B cell (primary cell): ENCODE data around the gene PHACTR3. TPM values are rescaled to one million over a fixed set of nuclear protein-coding genes. Genes with fewer than 3 reads are reported as not detected.

Experiments
- ATAC-seq: fragments of 200-7000 bp; cut with Tn5 transposase; one replicate; pipeline ENCODE4 v1.10.0; 2021; ENCODE audit warnings: low read depth, mild to moderate bottlenecking, moderate number of reproducible peaks, moderate library complexity
- CTCF ChIA-PET: fragments of 350-600 bp; sonication (Branson Sonifier 250); formaldehyde crosslinking; loops from one replicate; lab custom pipeline; 2021; ENCODE audit warnings: antibody characterized with exemption, inconsistent platforms; lab: Charles Lee
- POLR2A ChIA-PET: fragments of 350-600 bp; sonication (Branson Sonifier 250); formaldehyde crosslinking; loops from one replicate; lab custom pipeline; 2021; ENCODE audit warnings: antibody characterized with exemption; lab: Charles Lee
- DNase-seq: peaks from one replicate; pipeline ENCODE4 v3.0.0; 2013
- H2AFZ ChIP-seq: 2 replicates; pipeline ENCODE4 v1.6.1; 2012; ENCODE audit warnings: mild to moderate bottlenecking, low read depth, low read length; ENCODE audit not compliant: insufficient read depth, poor library complexity, severe bottlenecking
- H3K27ac ChIP-seq, 2 donors: 1 replicate in 1 of 2; 2 replicates in 1 of 2; pipeline ENCODE4 v1.5.1; 2012 to 2013; ENCODE audit warnings: low read length in 2 of 2, mild to moderate bottlenecking in 2 of 2, moderate library complexity in 1 of 2
- H3K27me3 ChIP-seq, 4 experiments: fragments of 200-600 bp in 1 of 4; sonication (generic) in 1 of 4; replicated peaks in 1 of 4; 1 replicate in 2 of 4; 2 replicates in 2 of 4; pipeline versions ENCODE4 v1.6.1 to v1.7.0; 2013 to 2016; ENCODE audit warnings: low read length in 3 of 4, mild to moderate bottlenecking in 2 of 4, mixed read lengths in 1 of 4, moderate library complexity in 1 of 4; ENCODE audit not compliant: insufficient read depth in 4 of 4, control insufficient read depth in 3 of 4; ENCODE audit errors: control extremely low read depth in 1 of 4
- H3K36me3 ChIP-seq, 2 experiments: replicated peaks in 1 of 2; 1 replicate in 1 of 2; 2 replicates in 1 of 2; pipeline versions ENCODE4 v1.6.1 to v1.7.1; 2013; ENCODE audit warnings: low read length in 1 of 2; ENCODE audit not compliant: insufficient read depth in 2 of 2, control insufficient read depth in 1 of 2; ENCODE audit errors: control extremely low read depth in 1 of 2, extremely low read depth in 1 of 2
- H3K4me1 ChIP-seq, 2 donors: fragments of 200-600 bp in 1 of 2; sonication (generic) in 1 of 2; 1 replicate in 1 of 2; 2 replicates in 1 of 2; pipeline versions ENCODE4 v1.5.1 to v1.6.1; 2013 to 2017; ENCODE audit warnings: low read length in 2 of 2; ENCODE audit not compliant: control insufficient read depth in 2 of 2, insufficient read depth in 2 of 2
- H3K4me2 ChIP-seq: replicated peaks from 2 replicates; pipeline ENCODE3; 2012; ENCODE audit warnings: mild to moderate bottlenecking, low read depth, low read length; ENCODE audit not compliant: poor library complexity, severe bottlenecking
- H3K4me3 ChIP-seq, 5 experiments: fragments of 200-600 bp in 1 of 5; sonication (generic) in 1 of 5; 1 replicate in 3 of 5; 2 replicates in 2 of 5; pipeline versions ENCODE4 v1.5.1 to v1.7.0; 2011 to 2016; ENCODE audit warnings: low read length in 4 of 5, mild to moderate bottlenecking in 4 of 5, low read depth in 2 of 5, control low read depth in 1 of 5, moderate library complexity in 1 of 5; ENCODE audit not compliant: insufficient read depth in 1 of 5; ENCODE audit errors: control extremely low read depth in 1 of 5, extremely low read depth in 1 of 5
- H3K79me2 ChIP-seq: fragments of 200-600 bp; sonication (generic); one replicate; pipeline ENCODE4 v1.6.0; 2016; ENCODE audit warnings: low read length; ENCODE audit not compliant: control insufficient read depth, insufficient read depth
- H3K9ac ChIP-seq: fragments of 200-600 bp; sonication (generic); 2 replicates; pipeline ENCODE4 v1.6.1; 2017; ENCODE audit warnings: mild to moderate bottlenecking, low read length, moderate library complexity
- H3K9me3 ChIP-seq, 3 donors: one replicate each; pipeline versions ENCODE4 v1.6.1 to v1.7.1; 2013; ENCODE audit warnings: low read length in 2 of 3; ENCODE audit not compliant: control insufficient read depth in 2 of 3, insufficient read depth in 1 of 3; ENCODE audit errors: control extremely low read depth in 1 of 3
- H4K20me1 ChIP-seq: 2 replicates; pipeline ENCODE4 v1.6.0; 2012; ENCODE audit warnings: mild to moderate bottlenecking, low read length; ENCODE audit not compliant: insufficient read depth, control insufficient read depth, poor library complexity, severe bottlenecking
- H3K27ac Mint-ChIP-seq: one replicate; pipeline ENCODE4 v1.8.0; 2021; ENCODE audit warnings: mixed read lengths
- H3K27me3 Mint-ChIP-seq: one replicate; pipeline ENCODE4 v1.8.0; 2021; ENCODE audit warnings: mixed read lengths
- H3K4me1 Mint-ChIP-seq: one replicate; pipeline ENCODE4 v1.8.0; 2021; ENCODE audit warnings: mixed read lengths
- H3K4me3 Mint-ChIP-seq: one replicate; pipeline ENCODE4 v1.8.0; 2021; ENCODE audit warnings: mixed read lengths
- H3K9me3 Mint-ChIP-seq: one replicate; pipeline ENCODE4 v1.8.0; 2022; ENCODE audit warnings: mixed read lengths; ENCODE audit not compliant: insufficient read depth
- EZH2 ChIP-seq: IDR thresholded peaks from 2 replicates; pipeline ENCODE4 v1.6.1; 2012; ENCODE audit warnings: borderline replicate concordance, low read depth, mild to moderate bottlenecking, moderate library complexity, low read length; ENCODE audit not compliant: insufficient read depth, poor library complexity, severe bottlenecking
- WGBS: methylation state at CpG from one replicate; pipeline ENCODE4 v1.1.5; 2013; ENCODE audit warnings: missing lambda C conversion rate; ENCODE audit not compliant: insufficient coverage; 5-methylcytosine and 5-hydroxymethylcytosine counted together
- intact Hi-C: fragments of 100-400 bp; cut with micrococcal nuclease; formaldehyde crosslinking; loops from one replicate; pipeline ENCODE4 v1.10.0; 2022
- polyA plus RNA-seq: library from polyadenylated mRNA; depleted of rRNA; stranded (reverse); fragments of >200 nt; gene quantifications from 2 replicates; pipeline ENCODE4 v1.2.3, GENCODE V29; 2012
- total RNA-seq, 2 donors: library from RNA; stranded (reverse); fragments of 120-200 nt in 1 of 2; gene quantifications; 1 replicate in 1 of 2; 2 replicates in 1 of 2; pipeline versions ENCODE4 v1.2.3 to v1.2.4, GENCODE V29; 2013 to 2022
- TF ChIP-seq, protein P1 (sequence below): fragments of 200-600 bp; IDR thresholded peaks from one replicate; pipeline ENCODE4 v1.8.0; 2022; ENCODE audit warnings: antibody characterized with exemption, mild to moderate bottlenecking

Gene PHACTR3
- total and polyA plus RNA-seq, 2 donors (not counting 1 experiment from before 2014, with no cell fraction given), result not detected

DNA sequence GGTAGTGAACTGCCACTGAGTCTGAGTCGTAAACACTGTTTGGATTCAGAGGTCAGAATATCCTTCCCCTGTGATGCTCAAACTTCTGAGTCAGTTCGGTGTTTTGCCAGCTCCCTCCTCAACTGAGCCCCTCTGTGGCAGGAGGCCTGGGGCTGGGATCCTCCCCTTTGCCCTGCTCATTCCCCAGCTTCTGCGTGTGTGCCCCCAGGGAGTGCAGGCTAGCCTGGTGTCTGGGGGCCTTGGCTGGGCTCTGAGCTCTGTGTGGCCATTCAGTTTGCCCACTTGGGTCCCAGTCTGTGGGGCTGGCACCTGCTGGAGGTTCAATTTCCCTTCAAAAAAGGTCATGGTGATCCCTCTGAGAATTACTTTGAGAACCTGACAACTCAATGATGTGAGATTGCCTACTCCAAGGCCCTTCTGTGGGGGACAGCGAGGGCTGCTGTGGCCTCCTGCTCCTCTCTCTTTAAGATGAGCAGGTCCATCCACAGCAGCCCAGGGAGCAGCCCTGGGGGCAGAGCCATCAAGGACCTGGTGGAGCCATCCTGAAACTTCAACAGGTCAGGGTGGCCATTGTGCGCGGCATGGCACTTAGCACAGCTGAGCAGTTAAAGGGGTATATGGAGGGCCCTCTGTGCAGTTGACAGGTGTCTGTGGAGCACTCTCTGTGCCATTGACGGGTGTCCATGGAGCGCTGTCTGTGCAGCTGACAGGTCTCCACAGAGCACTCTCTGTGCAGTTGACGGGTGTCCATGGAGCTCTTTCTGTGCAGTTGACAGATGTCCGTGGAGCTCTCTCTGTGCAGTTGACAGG is 181.9 kb downstream of the PHACTR3 start:
- H3K36me3 ChIP-seq, result no peaks in the 10 kb centered on the region
- intact Hi-C loops, result no loop called here
- no peak for TF ChIP-seq EZH2
- TF ChIP-seq, protein P1, sequence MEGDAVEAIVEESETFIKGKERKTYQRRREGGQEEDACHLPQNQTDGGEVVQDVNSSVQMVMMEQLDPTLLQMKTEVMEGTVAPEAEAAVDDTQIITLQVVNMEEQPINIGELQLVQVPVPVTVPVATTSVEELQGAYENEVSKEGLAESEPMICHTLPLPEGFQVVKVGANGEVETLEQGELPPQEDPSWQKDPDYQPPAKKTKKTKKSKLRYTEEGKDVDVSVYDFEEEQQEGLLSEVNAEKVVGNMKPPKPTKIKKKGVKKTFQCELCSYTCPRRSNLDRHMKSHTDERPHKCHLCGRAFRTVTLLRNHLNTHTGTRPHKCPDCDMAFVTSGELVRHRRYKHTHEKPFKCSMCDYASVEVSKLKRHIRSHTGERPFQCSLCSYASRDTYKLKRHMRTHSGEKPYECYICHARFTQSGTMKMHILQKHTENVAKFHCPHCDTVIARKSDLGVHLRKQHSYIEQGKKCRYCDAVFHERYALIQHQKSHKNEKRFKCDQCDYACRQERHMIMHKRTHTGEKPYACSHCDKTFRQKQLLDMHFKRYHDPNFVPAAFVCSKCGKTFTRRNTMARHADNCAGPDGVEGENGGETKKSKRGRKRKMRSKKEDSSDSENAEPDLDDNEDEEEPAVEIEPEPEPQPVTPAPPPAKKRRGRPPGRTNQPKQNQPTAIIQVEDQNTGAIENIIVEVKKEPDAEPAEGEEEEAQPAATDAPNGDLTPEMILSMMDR, result no peak
- no peak overlapping the region for H3K9ac ChIP-seq
- H3K27me3 ChIP-seq, result peaks cover 0 to 3% (median 0%) of the 10 kb centered on the region in 4 experiments
- H3K9me3 Mint-ChIP-seq, result no peaks in the 10 kb centered on the region
- ChIA-PET CTCF (no interaction called here), POLR2A (no interaction called here)
- no peak overlapping the region for H2AFZ ChIP-seq
- H3K4me2 ChIP-seq, result no peak overlapping the region
- no peaks in the 10 kb centered on the region for H3K9me3 ChIP-seq
- H3K27ac Mint-ChIP-seq, result no peak overlapping the region
- H3K4me3 ChIP-seq, result no peak overlapping the region
- H3K27ac ChIP-seq, result no peak overlapping the region
- H3K4me1 Mint-ChIP-seq, result no peaks in the 10 kb centered on the region
- peaks cover 16% of the 10 kb centered on the region for H3K27me3 Mint-ChIP-seq
- H3K4me1 ChIP-seq, result no peaks in the 10 kb centered on the region
- WGBS, result 88% methylated on average over 10 of the region's 10 CpGs
- no peak for ATAC-seq
- H3K4me3 Mint-ChIP-seq, result no peak overlapping the region
- no peak for DNase-seq
- no peaks in the 10 kb centered on the region for H3K79me2 ChIP-seq
- H4K20me1 ChIP-seq, result no peaks in the 10 kb centered on the region

- H3K27me3 ChIP-seq, result peaks cover 0 to 3% (median 0%) of the 10 kb centered on the region in 4 experiments
- ChIA-PET POLR2A (no interaction called here), CTCF (no interaction called here)
- intact Hi-C loops, result no loop called here
- H3K4me1 ChIP-seq, result no peaks in the 10 kb centered on the region
- TF ChIP-seq EZH2, result no peak
- TF ChIP-seq, protein P1, result no peak
- no peak overlapping the region for H3K27ac Mint-ChIP-seq
- no peaks in the 10 kb centered on the region for H3K79me2 ChIP-seq
- no peaks in the 10 kb centered on the region for H3K36me3 ChIP-seq
- no peak overlapping the region for H3K9ac ChIP-seq
- no peak overlapping the region for H3K4me2 ChIP-seq
- H3K27ac ChIP-seq, result no peak overlapping the region
- peaks cover 16% of the 10 kb centered on the region for H3K27me3 Mint-ChIP-seq
- H3K4me3 ChIP-seq, result no peak overlapping the region
- H3K9me3 Mint-ChIP-seq, result peaks cover 5% of the 10 kb centered on the region
- H3K9me3 ChIP-seq, result peaks cover 0 to 1% (median 0%) of the 10 kb centered on the region in 3 donors
- 73% methylated on average over 5 of the region's 10 CpGs for WGBS
- ATAC-seq (no peak), DNase-seq (no peak)
- H3K4me3 Mint-ChIP-seq, result no peak overlapping the region
- H3K4me1 Mint-ChIP-seq, result no peaks in the 10 kb centered on the region
- H4K20me1 ChIP-seq, result no peaks in the 10 kb centered on the region
- H2AFZ ChIP-seq, result no peak overlapping the region
Observed at GRCh38 chr20:59786801-59787537, 182.6 kb downstream of the PHACTR3 start.
